Small intestine (tissue), 7 donors: ENCODE measurements around the gene PLEKHA6. TPM values are rescaled to one million over a fixed set of nuclear protein-coding genes. Genes with fewer than 3 reads are reported as not detected.

Source experiments
- DNase-seq, 2 donors: peaks; one replicate each; pipeline versions ENCODE4 v3.0.0 to v3.0.0-alpha.2; 2013
- FAIRE-seq: peaks from 2 replicates; lab custom pipeline; 2012; peaks lifted over from hg19 to GRCh38; lab: Jason Lieb, UNC
- H3K27ac ChIP-seq, 3 donors: one replicate each; pipeline ENCODE4 v1.5.1; 2013; ENCODE audit warnings: low read length in 2 of 3, mild to moderate bottlenecking in 2 of 3, control low read depth in 1 of 3, inconsistent platforms in 1 of 3, low read depth in 1 of 3, moderate library complexity in 1 of 3
- H3K27me3 ChIP-seq, 3 donors: one replicate each; pipeline ENCODE4 v1.6.1; 2013; ENCODE audit warnings: low read length in 3 of 3, inconsistent platforms in 1 of 3; ENCODE audit not compliant: control insufficient read depth in 3 of 3, insufficient read depth in 3 of 3
- H3K36me3 ChIP-seq, 3 donors: one replicate each; pipeline ENCODE4 v1.6.1; 2013; ENCODE audit warnings: low read length in 3 of 3, inconsistent platforms in 1 of 3, low read depth in 1 of 3, mild to moderate bottlenecking in 1 of 3, moderate library complexity in 1 of 3; ENCODE audit not compliant: control insufficient read depth in 3 of 3, insufficient read depth in 2 of 3
- H3K4me1 ChIP-seq, 3 donors: one replicate each; pipeline ENCODE4 v1.6.1; 2013; ENCODE audit warnings: low read length in 2 of 3, inconsistent platforms in 1 of 3, low read depth in 1 of 3, mild to moderate bottlenecking in 1 of 3, moderate library complexity in 1 of 3; ENCODE audit not compliant: control insufficient read depth in 3 of 3, insufficient read depth in 2 of 3
- H3K4me3 ChIP-seq, 3 donors: one replicate each; pipeline ENCODE4 v1.5.1; 2013; ENCODE audit warnings: low read length in 3 of 3, control low read depth in 1 of 3, inconsistent platforms in 1 of 3, low read depth in 1 of 3, mild to moderate bottlenecking in 1 of 3, moderate library complexity in 1 of 3
- H3K9me3 ChIP-seq, 2 donors: one replicate each; pipeline ENCODE4 v1.6.1; 2013; ENCODE audit warnings: low read depth in 1 of 2, low read length in 1 of 2; ENCODE audit not compliant: control insufficient read depth in 2 of 2, insufficient read depth in 1 of 2
- WGBS, 3 donors: extraction: QIAGEN DNeasy Blood & Tissue Kit; methylation state at CpG; one replicate each; pipeline ENCODE4 v1.1.7; 2013; 5-methylcytosine and 5-hydroxymethylcytosine counted together
- polyA plus RNA-seq, 4 donors: library from polyadenylated mRNA; stranded (reverse) in 3 of 4; unstranded in 1 of 4; fragments of 200-250 nt in 3 of 4; fragments of 120-200 nt in 1 of 4; gene quantifications; one replicate each; pipeline versions ENCODE4 v1.2.1 to v1.2.3, GENCODE V29; 2013
- donor health status: healthy with polysubstance abuse.
- donor health status: control.
- donor health status: control.
- donor health status: Bipolar disorder and iron deficiency.
- donor health status: healthy.

PLEKHA6 gene
- polyA plus RNA-seq, 4 donors, result 27.4 to 58.0 (median 38.3) TPM

GRCh38 chr1:204192046-204192445 is 167.7 kb downstream of the PLEKHA6 start:
- WGBS, 3 donors, result 90 to 94% (median 90%) methylated on average over 2 of the region's 2 CpGs
- H3K27ac ChIP-seq, result no peak overlapping the region
- H3K9me3 ChIP-seq, result no peaks in the 10 kb centered on the region
- peaks cover 0 to 5% (median 0%) of the 10 kb centered on the region in 3 donors for H3K27me3 ChIP-seq
- no peak overlapping the region for H3K4me3 ChIP-seq
- DNase-seq (no peak), FAIRE-seq (no peak)
- peaks cover 0 to 8% (median 0%) of the 10 kb centered on the region in 3 donors for H3K36me3 ChIP-seq
- peaks cover 0 to 62% (median 0%) of the 10 kb centered on the region in 3 donors for H3K4me1 ChIP-seq

DNA sequence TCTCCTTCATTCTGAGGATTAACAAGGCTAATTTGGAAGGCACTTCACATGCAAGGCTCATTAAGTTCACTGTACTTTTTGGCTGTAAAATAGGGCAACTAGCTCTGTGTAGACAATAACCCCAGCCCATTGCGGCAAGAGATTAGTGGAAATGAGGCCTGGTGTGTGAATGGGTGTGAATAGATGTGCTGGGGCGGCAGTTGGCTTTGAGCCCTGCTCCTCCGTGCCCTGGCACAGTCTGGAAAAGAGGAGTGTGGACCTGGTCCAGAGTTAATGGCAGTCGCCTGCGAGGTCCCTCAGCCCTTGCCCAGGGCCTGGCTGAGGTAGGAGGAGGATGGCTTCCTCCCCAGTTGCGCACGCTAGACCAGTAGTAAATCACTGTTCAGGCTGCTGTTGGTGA is 168.3 kb downstream of the PLEKHA6 start:
- 27 to 66% (median 48%) methylated on average over 7 of the region's 7 CpGs for WGBS, 3 donors
- Histone ChIP-seq H3K4me1 (peaks cover 0 to 62% (median 0%) of the 10 kb centered on the region in 3 donors), H3K9me3 (no peaks in the 10 kb centered on the region), H3K4me3 (no peak overlapping the region), H3K27ac (peak overlapping the region in 1 of 3 donors; percentile 84), H3K36me3 (peaks cover 0 to 2% (median 0%) of the 10 kb centered on the region in 3 donors), H3K27me3 (peaks cover 0 to 5% (median 0%) of the 10 kb centered on the region in 3 donors)
- DNase-seq (peak in 1 of 2 donors; percentile 32), FAIRE-seq (no peak)

DNA sequence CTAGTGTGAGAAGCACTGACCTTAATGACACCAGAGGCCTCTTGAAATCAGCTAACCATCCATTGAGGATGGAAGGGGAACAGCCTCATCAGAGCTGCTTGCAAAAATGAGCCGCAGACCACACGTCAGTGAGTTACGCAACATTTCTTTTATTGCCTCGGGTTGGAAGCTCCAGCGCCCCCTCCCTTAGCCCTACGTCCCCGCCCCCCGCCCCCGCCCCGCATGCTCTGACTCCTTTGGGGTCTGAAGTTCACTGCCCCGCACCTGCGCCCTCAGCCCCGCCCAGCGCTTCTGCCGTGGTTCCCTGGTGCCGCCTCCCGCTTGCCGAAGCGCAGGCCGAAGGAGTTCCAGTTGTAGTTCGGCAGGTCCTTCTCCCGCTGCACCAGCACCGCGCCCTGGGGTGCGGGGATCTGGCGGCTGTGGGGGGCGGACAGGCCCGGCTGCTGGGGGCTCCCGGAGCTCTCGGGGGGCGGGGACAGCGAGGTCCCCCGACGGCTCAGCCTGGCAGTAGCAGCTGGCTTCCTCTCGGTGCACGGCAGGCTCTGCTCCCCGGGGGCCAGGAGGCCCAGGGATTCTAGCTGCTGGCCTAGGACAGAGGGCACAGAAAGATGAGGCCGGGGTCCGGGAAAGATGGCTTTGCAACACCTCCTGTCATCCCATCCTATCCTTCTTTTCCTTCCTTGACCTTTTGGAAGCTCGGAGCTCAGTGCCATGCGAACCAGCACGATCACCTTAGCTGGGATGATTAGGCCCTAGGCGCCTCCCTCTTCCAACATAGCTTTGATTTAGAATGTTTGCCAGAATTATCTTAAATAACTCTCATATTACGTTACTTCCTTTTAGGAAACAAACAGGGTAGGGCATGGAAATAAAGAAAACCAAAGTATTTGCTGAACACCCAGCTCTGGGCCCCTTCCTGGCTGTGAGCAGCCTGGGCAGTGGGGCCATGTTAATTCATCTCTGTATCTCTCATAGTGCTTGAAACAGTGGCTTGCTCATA is 169.2 kb downstream of the PLEKHA6 start:
- 4 to 10% (median 6%) methylated on average over 41 to 44 of the region's 44 CpGs for WGBS, 3 donors
- no peaks in the 10 kb centered on the region for H3K36me3 ChIP-seq
- FAIRE-seq (no peak), DNase-seq (peak; percentile 82 to 94)
- peaks cover 0 to 5% (median 0%) of the 10 kb centered on the region in 3 donors for H3K27me3 ChIP-seq
- peak overlapping the region in 2 of 3 donors; percentile 20 to 84 for H3K27ac ChIP-seq
- peaks cover 0 to 64% (median 0%) of the 10 kb centered on the region in 3 donors for H3K4me1 ChIP-seq
- H3K4me3 ChIP-seq, result peak overlapping the region in 2 of 3 donors; percentile 13 to 41
- H3K9me3 ChIP-seq, result no peaks in the 10 kb centered on the region

- no peak for DNase-seq
- Histone ChIP-seq H3K27ac (no peak overlapping the region), H3K4me3 (no peak overlapping the region), H3K4me1 (peaks cover 0 to 56% (median 0%) of the 10 kb centered on the region in 3 donors), H3K27me3 (peaks cover 0 to 5% (median 0%) of the 10 kb centered on the region in 3 donors), H3K36me3 (no peaks in the 10 kb centered on the region), H3K9me3 (no peaks in the 10 kb centered on the region)
- FAIRE-seq, result no peak
- WGBS, 3 donors, result 76 to 86% (median 80%) methylated on average over 11 of the region's 11 CpGs
These were observed 170.6 kb downstream of the PLEKHA6 start for GRCh38 chr1:204188959-204189639.

- peak; percentile 67 to 73 for DNase-seq
- H3K4me1 ChIP-seq, result peaks cover 0 to 33% (median 0%) of the 10 kb centered on the region in 3 donors
- no peaks in the 10 kb centered on the region for H3K36me3 ChIP-seq
- 31 to 57% (median 53%) methylated on average over 10 of the region's 10 CpGs for WGBS, 3 donors
- no peak for FAIRE-seq
- peaks cover 0 to 5% (median 0%) of the 10 kb centered on the region in 3 donors for H3K27me3 ChIP-seq
- no peaks in the 10 kb centered on the region for H3K9me3 ChIP-seq
- H3K27ac ChIP-seq, result peak overlapping the region in 1 of 3 donors; percentile 55
- no peak overlapping the region for H3K4me3 ChIP-seq
These were observed 173.1 kb downstream of the PLEKHA6 start for GRCh38 chr1:204186597-204186996.

DNA sequence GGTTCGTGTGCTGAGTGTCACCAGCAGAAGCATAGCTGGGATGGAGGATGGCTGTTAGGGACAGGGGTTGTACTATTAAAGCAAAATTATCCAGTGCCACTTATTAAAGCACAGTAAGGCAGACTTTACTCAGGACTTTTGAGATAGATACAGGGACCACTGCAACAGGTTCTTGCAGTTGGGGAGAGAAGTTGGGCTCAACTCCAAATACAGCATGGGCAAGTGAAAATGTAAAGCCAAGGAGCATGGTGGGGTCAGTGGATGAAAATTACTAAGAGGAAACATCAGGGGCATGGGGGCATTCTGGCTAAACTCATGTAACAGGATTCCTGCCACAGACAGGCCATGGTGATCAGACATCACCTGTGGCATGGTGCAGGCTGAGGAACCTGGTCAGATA is 178.6 kb downstream of the PLEKHA6 start:
- H3K9me3 ChIP-seq, result no peaks in the 10 kb centered on the region
- no peak for DNase-seq
- no peak overlapping the region for H3K4me3 ChIP-seq
- WGBS, 3 donors, result 58 to 74% (median 68%) methylated on average over 1 of the region's 1 CpG
- peaks cover 0 to 3% (median 1%) of the 10 kb centered on the region in 3 donors for H3K27me3 ChIP-seq
- H3K4me1 ChIP-seq, result peaks cover 0 to 19% (median 0%) of the 10 kb centered on the region in 3 donors
- H3K36me3 ChIP-seq, result no peaks in the 10 kb centered on the region
- no peak for FAIRE-seq
- H3K27ac ChIP-seq, result no peak overlapping the region

DNA sequence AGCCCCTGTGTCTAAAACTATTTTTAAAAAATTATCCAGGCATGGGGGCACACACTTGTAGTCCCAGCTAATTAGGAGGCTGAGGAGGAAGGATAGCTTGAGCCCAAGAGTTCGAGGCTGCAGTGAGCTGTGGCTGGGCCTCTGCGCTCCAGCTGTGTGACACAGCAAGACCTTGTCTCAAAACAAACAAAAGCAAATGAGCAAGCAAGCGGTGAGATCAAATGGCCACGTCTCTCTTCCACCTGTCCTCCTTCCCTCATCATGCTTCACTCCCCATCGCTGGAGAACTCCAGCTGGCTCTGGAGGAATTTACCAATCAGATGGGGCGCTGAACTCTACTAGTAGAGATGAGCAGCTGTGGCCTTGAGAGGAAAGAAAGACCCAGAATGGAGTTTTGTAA is 179.6 kb downstream of the PLEKHA6 start:
- no peak for FAIRE-seq

More for the DNA sequence above, 179.6 kb downstream of the PLEKHA6 start:
- 35 to 61% (median 60%) methylated on average over 6 of the region's 6 CpGs for WGBS, 3 donors
- DNase-seq, result no peak
- H3K27ac ChIP-seq, result no peak overlapping the region
- H3K9me3 ChIP-seq, result no peaks in the 10 kb centered on the region
- no peaks in the 10 kb centered on the region for H3K36me3 ChIP-seq
- peaks cover 0 to 15% (median 0%) of the 10 kb centered on the region in 3 donors for H3K4me1 ChIP-seq
- H3K4me3 ChIP-seq, result no peak overlapping the region
- peaks cover 0 to 3% (median 2%) of the 10 kb centered on the region in 3 donors for H3K27me3 ChIP-seq
